H1 (cell line): ENCODE data around the gene FAM162A. TPM values are rescaled to one million over a fixed set of nuclear protein-coding genes. Genes with fewer than 3 reads are reported as not detected.

Experiments
- CTCF ChIA-PET: fragments of 300-600 bp; sonication (Branson Sonifier 250); formaldehyde crosslinking; loops from one replicate; lab custom pipeline; 2021; ENCODE audit not compliant: partially characterized antibody; lab: Charles Lee
- POLR2A ChIA-PET: fragments of 300-600 bp; sonication (Branson Sonifier 250); formaldehyde crosslinking; loops from one replicate; lab custom pipeline; 2021; ENCODE audit warnings: inconsistent platforms; ENCODE audit not compliant: partially characterized antibody; lab: Charles Lee
- DNase-seq, 2 experiments: peaks; one replicate each; pipeline versions ENCODE4 v3.0.0 to v3.0.0-alpha.2; 2010 to 2022; ENCODE audit warnings: low spot score in 2 of 2, low read depth in 1 of 2, mixed read lengths in 1 of 2
- FAIRE-seq: peaks from 2 replicates; lab custom pipeline; 2011; peaks lifted over from hg19 to GRCh38; lab: Jason Lieb, UNC
- H2AFZ ChIP-seq: 2 replicates; pipeline ENCODE4 v1.8.1; 2012; ENCODE audit warnings: low read length, inconsistent platforms
- H2AK5ac ChIP-seq: 2 replicates; pipeline ENCODE4 v1.6.1; 2013; ENCODE audit warnings: low read depth, low read length
- H2BK120ac ChIP-seq: replicated peaks from 2 replicates; pipeline ENCODE3; 2013; ENCODE audit warnings: low read depth, low read length, inconsistent platforms
- H2BK12ac ChIP-seq: 2 replicates; pipeline ENCODE4 v1.6.1; 2013; ENCODE audit warnings: low read depth, low read length
- H2BK15ac ChIP-seq: 2 replicates; pipeline ENCODE4 v1.6.1; 2013; ENCODE audit warnings: low read length
- H2BK20ac ChIP-seq: 2 replicates; pipeline ENCODE4 v1.6.1; 2013; ENCODE audit warnings: low read length
- H2BK5ac ChIP-seq: 2 replicates; pipeline ENCODE4 v1.6.1; 2013; ENCODE audit warnings: low read depth, low read length
- H3K14ac ChIP-seq: 2 replicates; pipeline ENCODE4 v1.6.1; 2013; ENCODE audit warnings: inconsistent platforms; ENCODE audit not compliant: insufficient read length
- H3K18ac ChIP-seq: 2 replicates; pipeline ENCODE4 v1.6.1; 2013; ENCODE audit warnings: low read length; ENCODE audit errors: extremely low read depth
- H3K23ac ChIP-seq: 2 replicates; pipeline ENCODE4 v1.6.1; 2013; ENCODE audit warnings: inconsistent platforms; ENCODE audit not compliant: insufficient read length
- H3K23me2 ChIP-seq: 2 replicates; pipeline ENCODE4 v1.6.1; 2013; ENCODE audit warnings: low read depth, low read length
- H3K27ac ChIP-seq: 2 replicates; pipeline ENCODE4 v1.6.1; 2011; ENCODE audit warnings: low read depth, low read length, inconsistent platforms
- H3K27me3 ChIP-seq, 4 experiments: replicated peaks in 1 of 4; 1 replicate in 1 of 4; 2 replicates in 3 of 4; pipeline versions ENCODE4 v1.6.1 to v1.8.1; 2011 to 2013; ENCODE audit warnings: low read length in 3 of 4, mild to moderate bottlenecking in 3 of 4, inconsistent platforms in 2 of 4, mixed read lengths in 2 of 4, moderate library complexity in 1 of 4; ENCODE audit not compliant: control insufficient read depth in 3 of 4, insufficient read depth in 3 of 4; ENCODE audit errors: extremely low read depth in 1 of 4
- H3K36me3 ChIP-seq, 4 experiments: 2 replicates each; pipeline versions ENCODE4 v1.6.1 to v1.8.1; 2011 to 2013; ENCODE audit warnings: mild to moderate bottlenecking in 4 of 4, low read length in 3 of 4, moderate library complexity in 2 of 4, control low read depth in 1 of 4, inconsistent platforms in 1 of 4; ENCODE audit not compliant: insufficient read depth in 4 of 4, control insufficient read depth in 2 of 4
- H3K4ac ChIP-seq: replicated peaks from 2 replicates; pipeline ENCODE3; 2013; ENCODE audit warnings: low read length, low read depth, mixed read lengths, inconsistent platforms; ENCODE audit not compliant: insufficient read length
- H3K4me1 ChIP-seq, 4 experiments: replicated peaks in 1 of 4; 1 replicate in 1 of 4; 2 replicates in 3 of 4; pipeline versions ENCODE4 v1.6.1 to v1.8.1; 2011 to 2013; ENCODE audit warnings: low read length in 3 of 4, inconsistent platforms in 2 of 4, mixed read lengths in 1 of 4; ENCODE audit not compliant: insufficient read depth in 4 of 4, control insufficient read depth in 3 of 4
- H3K4me2 ChIP-seq, 2 experiments: 2 replicates each; pipeline versions ENCODE4 v1.6.1 to v1.8.1; 2011 to 2013; ENCODE audit warnings: low read depth in 2 of 2, low read length in 2 of 2, control low read depth in 1 of 2, inconsistent platforms in 1 of 2, mild to moderate bottlenecking in 1 of 2; ENCODE audit not compliant: insufficient read depth in 1 of 2
- H3K4me3 ChIP-seq, 4 experiments: fragments of 200-600, 300-600 bp in 1 of 4; sonication (generic), shearing (Covaris generic), sonication (Bioruptor Twin) in 1 of 4; 2 replicates each; pipeline versions ENCODE4 v1.5.1 to v1.8.1; 2011 to 2016; ENCODE audit warnings: low read length in 4 of 4, low read depth in 3 of 4, control low read depth in 2 of 4, inconsistent platforms in 2 of 4, mild to moderate bottlenecking in 2 of 4, mixed read lengths in 1 of 4, moderate library complexity in 1 of 4; ENCODE audit not compliant: insufficient read depth in 2 of 4; ENCODE audit errors: extremely low read depth in 1 of 4
- H3K56ac ChIP-seq: replicated peaks from 2 replicates; pipeline ENCODE3; 2013; ENCODE audit warnings: low read depth, mild to moderate bottlenecking, mixed read lengths, low read length, inconsistent platforms; ENCODE audit not compliant: insufficient read length
- H3K79me1 ChIP-seq: 2 replicates; pipeline ENCODE4 v1.6.1; 2013; ENCODE audit warnings: low read depth, low read length, control low read depth
- H3K79me2 ChIP-seq, 2 experiments: 2 replicates each; pipeline versions ENCODE4 v1.6.1 to v1.8.1; 2012 to 2013; ENCODE audit warnings: low read length in 2 of 2, mild to moderate bottlenecking in 2 of 2, inconsistent platforms in 1 of 2; ENCODE audit not compliant: insufficient read depth in 2 of 2, control insufficient read depth in 1 of 2
- H3K9ac ChIP-seq, 4 experiments: replicated peaks in 1 of 4; 1 replicate in 1 of 4; 2 replicates in 3 of 4; pipeline versions ENCODE4 v1.6.1 to v1.8.1; 2011 to 2013; ENCODE audit warnings: low read depth in 3 of 4, low read length in 3 of 4, control low read depth in 2 of 4, mild to moderate bottlenecking in 2 of 4, moderate library complexity in 2 of 4, inconsistent platforms in 1 of 4; ENCODE audit errors: extremely low read depth in 1 of 4
- H3K9me3 ChIP-seq, 2 experiments: 2 replicates each; pipeline versions ENCODE4 v1.6.1 to v1.8.1; 2012 to 2013; ENCODE audit warnings: mild to moderate bottlenecking in 2 of 2, moderate library complexity in 2 of 2, control low read depth in 1 of 2, inconsistent platforms in 1 of 2, low read depth in 1 of 2, low read length in 1 of 2, mixed read lengths in 1 of 2; ENCODE audit not compliant: insufficient read depth in 2 of 2
- H4K20me1 ChIP-seq, 2 experiments: replicated peaks in 1 of 2; 2 replicates each; pipeline versions ENCODE3 to v1.8.1; 2011 to 2013; ENCODE audit warnings: inconsistent platforms in 2 of 2, low read length in 2 of 2, mild to moderate bottlenecking in 1 of 2; ENCODE audit not compliant: insufficient read depth in 2 of 2, control insufficient read depth in 1 of 2
- H4K5ac ChIP-seq: 2 replicates; pipeline ENCODE4 v1.6.1; 2013; ENCODE audit warnings: low read length, low read depth, mixed read lengths, inconsistent platforms; ENCODE audit not compliant: insufficient read length
- H4K8ac ChIP-seq: 2 replicates; pipeline ENCODE4 v1.8.0; 2013; ENCODE audit warnings: mild to moderate bottlenecking, moderate library complexity, low read length, inconsistent platforms; ENCODE audit not compliant: insufficient read depth; ENCODE audit errors: extremely low read depth
- H4K91ac ChIP-seq: replicated peaks from 2 replicates; pipeline ENCODE3; 2013; ENCODE audit warnings: low read length, mixed read lengths, inconsistent platforms; ENCODE audit not compliant: insufficient read length
- BCL11A ChIP-seq, 2 experiments: IDR thresholded peaks; one replicate each; pipeline ENCODE4 v1.6.1; 2011; ENCODE audit warnings: low read depth in 2 of 2, low read length in 2 of 2, mild to moderate bottlenecking in 2 of 2
- BRCA1 ChIP-seq: IDR thresholded peaks from 2 replicates; pipeline ENCODE4 v1.6.1; 2012; ENCODE audit warnings: low read depth, low read length, improper control_type of control experiment
- CBX5 ChIP-seq: fragments of 300-800, 300-1000 bp; sonication (generic); IDR thresholded peaks from 2 replicates; pipeline ENCODE4 v1.7.1; 2016; ENCODE audit warnings: antibody characterized with exemption, low read length, low read depth
- CEBPB ChIP-seq: IDR thresholded peaks from 2 replicates; pipeline ENCODE4 v1.6.1; 2012; ENCODE audit warnings: low read depth, low read length
- CTBP2 ChIP-seq: IDR thresholded peaks from 2 replicates; pipeline ENCODE4 v1.7.0; 2011; ENCODE audit warnings: borderline replicate concordance, mild to moderate bottlenecking, moderate library complexity, mixed read lengths, low read length; ENCODE audit not compliant: insufficient read depth, insufficient read length
- EGR1 ChIP-seq: IDR thresholded peaks from 2 replicates; pipeline ENCODE4 v1.6.1; 2011; ENCODE audit warnings: low read depth, low read length, borderline replicate concordance
- GTF2F1 ChIP-seq: IDR thresholded peaks from 2 replicates; pipeline ENCODE4 v1.6.1; 2012; ENCODE audit warnings: low read depth, low read length, improper control_type of control experiment, borderline replicate concordance
- JUN ChIP-seq: IDR thresholded peaks from 2 replicates; pipeline ENCODE4 v1.6.1; 2011; ENCODE audit warnings: low read depth, mild to moderate bottlenecking, improper control_type of control experiment, low read length
- JUND ChIP-seq: IDR thresholded peaks from 2 replicates; pipeline ENCODE4 v1.6.1; 2011; ENCODE audit warnings: mild to moderate bottlenecking, improper control_type of control experiment, low read length
- USF2 ChIP-seq: IDR thresholded peaks from 2 replicates; pipeline ENCODE4 v1.6.1; 2011; ENCODE audit warnings: low read length, improper control_type of control experiment
- WGBS, 2 experiments: shearing (Covaris generic) in 1 of 2; methylation state at CpG; one replicate each; pipeline versions ENCODE4 v1.1.6 to v1.1.7; 2013 to 2015; ENCODE audit warnings: low lambda C conversion rate in 2 of 2, mixed read lengths in 2 of 2, inconsistent platforms in 1 of 2, low coverage in 1 of 2, missing lambda C conversion rate in 1 of 2; ENCODE audit not compliant: insufficient replicate concordance in 2 of 2, insufficient coverage in 1 of 2, insufficient read length in 1 of 2; ENCODE audit errors: extremely low coverage in 1 of 2, missing lambda C conversion rate in 1 of 2; 5-methylcytosine and 5-hydroxymethylcytosine counted together
- polyA plus RNA-seq, 7 experiments: library from polyadenylated mRNA; depleted of rRNA in 3 of 7; stranded (reverse) in 5 of 7; unstranded in 2 of 7; fragments of >200 nt in 5 of 7; fragments of 200-250 nt in 2 of 7; gene quantifications; 1 replicate in 5 of 7; 2 replicates in 1 of 7; 4 replicates in 1 of 7; pipeline versions ENCODE4 v1.2.1 to v1.2.3, GENCODE V29; 2011 to 2013; ENCODE audit warnings: missing spikeins in 2 of 7, mixed read lengths in 2 of 7
- total RNA-seq: library from RNA; stranded (reverse); fragmentation: NEBNext Ultra II Directional; extraction: Animal tissue kit (Norgen Biotek cat#: 25700); gene quantifications from 2 replicates; pipeline ENCODE4 v1.2.1, GENCODE V29; 2021

The FAM162A gene
- total and polyA plus RNA-seq, 2 of the 8 experiments (the other 6 are each of a cell fraction or from before 2014, with no cell fraction given): 38.2 to 59.7 TPM

- Histone ChIP-seq H4K8ac (no peak overlapping the region), H3K27me3 (no peaks in the 10 kb centered on the region), H2AK5ac (no peak overlapping the region), H3K79me1 (no peaks in the 10 kb centered on the region), H2BK12ac (no peak overlapping the region), H3K4me3 (no peak overlapping the region), H2BK20ac (no peak overlapping the region), H3K79me2 (no peaks in the 10 kb centered on the region), H3K18ac (no peak overlapping the region), H3K9ac (no peak overlapping the region), H3K23ac (no peak overlapping the region), H3K56ac (no peak overlapping the region), H3K23me2 (no peaks in the 10 kb centered on the region), H3K27ac (no peak overlapping the region), H3K4me1 (no peaks in the 10 kb centered on the region), H3K4me2 (no peak overlapping the region), H3K14ac (no peak overlapping the region), H2BK120ac (no peak overlapping the region), H2AFZ (no peak overlapping the region), H4K91ac (no peak overlapping the region), H2BK15ac (no peak overlapping the region), H3K4ac (no peak overlapping the region), H2BK5ac (no peak overlapping the region), H3K36me3 (no peaks in the 10 kb centered on the region), H3K9me3 (no peaks in the 10 kb centered on the region), H4K20me1 (no peaks in the 10 kb centered on the region), H4K5ac (no peak overlapping the region)
- WGBS, 2 experiments: 82% methylated on average over 4 of the region's 5 CpGs; no CpG with 5 or more reads in 1 of the 2 experiments
- DNase-seq (no peak), FAIRE-seq (no peak)
- ChIA-PET CTCF (interaction anchor here (0.6 to 1.4 kb wide), 5 partner anchors 45 to 1784 kb away, joined by 3 to 4 read pairs (median 3); no protein-coding TSS in a partner anchor), POLR2A (no interaction called here)
- no peak for TF ChIP-seq CBX5
- TF ChIP-seq BRCA1: no peak
- TF ChIP-seq EGR1: no peak
- TF ChIP-seq JUN: no peak
- TF ChIP-seq CTBP2: no peak
- TF ChIP-seq CEBPB: no peak
- no peak for TF ChIP-seq GTF2F1
- TF ChIP-seq BCL11A (IDR thresholded peaks at IDR 0.05; ENCODE audit: low read depth in 2 of 2, low read length in 2 of 2): no peak
- TF ChIP-seq USF2: no peak
- TF ChIP-seq JUND: no peak
Measured at GRCh38 chr3:122350814-122351418, 33.1 kb upstream of the FAM162A start.
